AG09319 (cell line): ENCODE data around the gene IFI6.

Experiments used
- DNase-seq: peaks from one replicate; pipeline ENCODE4 v3.0.0-alpha.2; 2010; ENCODE audit warnings: low read depth; ENCODE audit errors: extremely low read depth
- CTCF ChIP-seq: IDR thresholded peaks from 2 replicates; pipeline ENCODE4 v1.5.1; 2011; ENCODE audit warnings: low read depth, mild to moderate bottlenecking, inconsistent platforms, low read length, moderate library complexity

The IFI6 gene

GRCh38 chr1:27638805-27639204 lies 33.2 kb downstream of the IFI6 start:
- no peak for TF ChIP-seq CTCF
- no peak for DNase-seq

- TF ChIP-seq CTCF = no peak
- DNase-seq = no peak
Observed at GRCh38 chr1:27638047-27638734, 33.8 kb downstream of the IFI6 start.

- no peak for DNase-seq
- TF ChIP-seq CTCF = no peak
Observed at GRCh38 chr1:27635396-27636142, 36.4 kb downstream of the IFI6 start.

GRCh38 chr1:27634985-27635367 lies 37.0 kb downstream of the IFI6 start, which contains the start of gene FGR:
FGR (minus strand) TSS chr1:27635185; CDS start chr1:27623916, 11,269 bp downstream.
- DNase-seq = no peak
- no peak for TF ChIP-seq CTCF

- no peak for TF ChIP-seq CTCF
- DNase-seq = no peak
Observed at GRCh38 chr1:27634177-27634984, 37.6 kb downstream of the IFI6 start.

GRCh38 chr1:27633640-27634176 lies 38.3 kb downstream of the IFI6 start:
- no peak for DNase-seq
- no peak for TF ChIP-seq CTCF

GRCh38 chr1:27633298-27633610 lies 38.7 kb downstream of the IFI6 start:
- no peak for DNase-seq
- no peak for TF ChIP-seq CTCF
